Cardiac muscle cell (in vitro differentiated cells and primary cell): ENCODE measurements around the gene LRBA. TPM values are rescaled to one million over a fixed set of nuclear protein-coding genes. Genes with fewer than 3 reads are reported as not detected.
A peak's percentile ranks its signal among the peaks of the same experiment; 100 is the strongest.

Experiments used
- DNase-seq, 2 donors: peaks; one replicate each; pipeline versions ENCODE4 v3.0.0 to v3.0.0-alpha.2; 2010 to 2017; ENCODE audit warnings: low read depth in 1 of 2, low spot score in 1 of 2
- H3K27ac ChIP-seq: fragments of 200-600 bp; sonication (generic); 2 replicates; pipeline ENCODE4 v1.5.1; 2016
- H3K27me3 ChIP-seq: fragments of 200-600 bp; sonication (generic); 2 replicates; pipeline ENCODE4 v1.6.0; 2016; ENCODE audit warnings: control low read depth
- H3K36me3 ChIP-seq: fragments of 200-600 bp; sonication (generic); 2 replicates; pipeline ENCODE4 v1.5.1; 2016; ENCODE audit warnings: control low read depth
- H3K4me1 ChIP-seq: fragments of 200-600 bp; sonication (generic); 2 replicates; pipeline ENCODE4 v1.8.1; 2017; ENCODE audit warnings: low read depth, mild to moderate bottlenecking, mixed run types
- H3K4me3 ChIP-seq: fragments of 200-600 bp; sonication (generic); 2 replicates; pipeline ENCODE4 v1.5.1; 2016; ENCODE audit warnings: mild to moderate bottlenecking
- H3K9me3 ChIP-seq: fragments of 200-600 bp; sonication (generic); 2 replicates; pipeline ENCODE4 v1.5.1; 2017; ENCODE audit warnings: low read depth, mild to moderate bottlenecking, control low read depth
- CTCF ChIP-seq: IDR thresholded peaks from 2 replicates; pipeline ENCODE4 v1.5.1; 2012; ENCODE audit warnings: low read depth, mild to moderate bottlenecking, low read length
- polyA plus RNA-seq: library from polyadenylated mRNA; unstranded; fragments of >200 nt; fragmentation: Nextera tagmentation; extraction: Ambion mirVana; gene quantifications from 2 replicates; pipeline ENCODE4 v1.2.1, GENCODE V29; 2016
- total RNA-seq: library from RNA; depleted of rRNA; stranded (reverse); fragments of >200 nt; gene quantifications from 2 replicates; pipeline ENCODE4 v1.2.3, GENCODE V29; 2016

Gene LRBA
- total and polyA plus RNA-seq, 2 experiments from 2014 or later, result 17.7 to 58.8 TPM

GRCh38 chr4:150874338-150875226 lies 140.5 kb downstream of the LRBA start:
- no peaks in the 10 kb centered on the region for H3K9me3 ChIP-seq
- no peaks in the 10 kb centered on the region for H3K4me1 ChIP-seq
- no peak overlapping the region for H3K27ac ChIP-seq
- DNase-seq, result peak in 1 of 2 donors; percentile 57
- no peak overlapping the region for H3K4me3 ChIP-seq
- H3K36me3 ChIP-seq, result peaks cover 12% of the 10 kb centered on the region
- no peak for TF ChIP-seq CTCF
- no peaks in the 10 kb centered on the region for H3K27me3 ChIP-seq

- peak; percentile 86 to 91 for DNase-seq
- Histone ChIP-seq H3K36me3 (peaks cover 12% of the 10 kb centered on the region), H3K27ac (no peak overlapping the region), H3K9me3 (no peaks in the 10 kb centered on the region), H3K4me1 (no peaks in the 10 kb centered on the region), H3K4me3 (no peak overlapping the region), H3K27me3 (no peaks in the 10 kb centered on the region)
- TF ChIP-seq CTCF, result peak; percentile 47
Observed at GRCh38 chr4:150867148-150867547, 147.9 kb downstream of the LRBA start.

DNA sequence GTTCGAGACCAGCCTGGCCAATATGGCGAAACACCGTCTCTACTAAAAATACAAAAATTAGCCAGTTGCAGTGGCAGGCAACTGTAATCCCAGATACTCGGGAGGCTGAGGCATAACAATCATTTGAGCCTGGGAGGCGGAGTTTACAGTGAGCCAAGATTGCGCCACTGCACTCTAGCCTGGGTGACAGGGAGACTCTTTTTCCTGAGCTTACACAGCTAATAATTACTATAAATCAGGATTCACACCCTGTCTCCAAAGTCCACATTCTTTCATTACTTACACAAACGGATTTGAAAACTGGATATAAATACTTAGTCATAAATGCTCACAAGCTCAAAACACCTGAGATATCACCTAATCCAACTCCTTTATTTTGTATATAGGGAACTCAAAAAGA lies 151.6 kb downstream of the LRBA start:
- no peaks in the 10 kb centered on the region for H3K9me3 ChIP-seq
- no peaks in the 10 kb centered on the region for H3K36me3 ChIP-seq
- no peak for TF ChIP-seq CTCF
- no peaks in the 10 kb centered on the region for H3K27me3 ChIP-seq
- H3K27ac ChIP-seq, result no peak overlapping the region
- H3K4me1 ChIP-seq, result no peaks in the 10 kb centered on the region
- H3K4me3 ChIP-seq, result no peak overlapping the region
- peak in 1 of 2 donors; percentile 4 for DNase-seq

DNA sequence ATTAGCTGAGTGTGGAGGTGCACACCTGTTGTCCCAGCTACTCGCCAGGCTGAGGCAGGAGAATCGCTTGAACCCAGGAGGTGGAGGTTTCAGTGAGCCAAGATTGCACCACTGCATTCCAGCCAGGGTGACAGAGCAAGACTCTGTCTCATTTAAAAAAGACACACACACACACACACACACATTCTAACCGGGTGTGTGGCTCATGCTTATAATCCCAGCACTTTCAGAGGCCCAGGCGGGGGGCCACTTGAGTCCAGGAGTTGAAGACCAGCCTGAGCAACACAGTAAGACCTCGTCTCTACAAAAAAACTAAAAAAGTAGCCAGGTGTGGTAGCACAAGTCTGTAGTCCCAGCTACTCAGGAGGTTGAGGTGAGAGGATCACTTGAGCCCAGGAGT lies 152.3 kb downstream of the LRBA start:
- H3K27ac ChIP-seq, result no peak overlapping the region
- H3K4me1 ChIP-seq, result no peaks in the 10 kb centered on the region
- no peak overlapping the region for H3K4me3 ChIP-seq
- H3K27me3 ChIP-seq, result no peaks in the 10 kb centered on the region
- no peaks in the 10 kb centered on the region for H3K9me3 ChIP-seq
- DNase-seq, result no peak
- no peaks in the 10 kb centered on the region for H3K36me3 ChIP-seq
- TF ChIP-seq CTCF, result no peak

DNA sequence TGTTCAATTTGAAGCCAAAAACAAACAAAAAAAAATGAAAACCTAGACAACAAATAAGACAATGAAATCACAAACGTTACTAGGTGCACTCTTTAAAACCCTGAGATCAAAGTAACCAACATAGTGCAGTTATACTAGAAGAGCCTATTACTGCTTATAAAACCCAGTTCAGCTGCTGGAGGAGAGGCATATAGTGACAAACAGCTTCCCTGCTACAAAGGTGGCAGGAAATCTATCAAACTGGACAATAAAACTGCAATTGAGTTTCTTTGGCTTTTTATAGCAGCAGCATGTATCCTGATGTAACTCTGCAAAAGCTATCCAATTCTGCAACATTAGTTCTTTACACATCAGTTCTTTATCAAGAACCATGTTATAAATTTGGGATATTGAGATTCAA lies 155.6 kb downstream of the LRBA start:
- Histone ChIP-seq H3K4me3 (no peak overlapping the region), H3K9me3 (no peaks in the 10 kb centered on the region), H3K36me3 (no peaks in the 10 kb centered on the region), H3K27me3 (no peaks in the 10 kb centered on the region), H3K27ac (no peak overlapping the region), H3K4me1 (no peaks in the 10 kb centered on the region)
- DNase-seq, result no peak
- no peak for TF ChIP-seq CTCF
